OCI-LY1 (cell line): ENCODE measurements around the gene C1QTNF6.

Experiments used
- H2AFZ ChIP-seq: fragments of 200-600 bp; sonication (generic), shearing (Covaris generic); 2 replicates; pipeline ENCODE4 v1.6.0; 2014; ENCODE audit warnings: antibody characterized with exemption, mild to moderate bottlenecking, low read length
- H3F3A ChIP-seq: fragments of 200-600 bp; sonication (generic), shearing (Covaris generic); 2 replicates; pipeline ENCODE4 v1.6.0; 2014; ENCODE audit warnings: mild to moderate bottlenecking, antibody characterized with exemption, low read length, moderate library complexity; ENCODE audit not compliant: insufficient read depth
- H3K27ac ChIP-seq: fragments of 200-600 bp; sonication (generic); 2 replicates; pipeline ENCODE4 v1.5.1; 2014; ENCODE audit warnings: low read length, mixed run types, mild to moderate bottlenecking, low read depth; ENCODE audit not compliant: poor library complexity, severe bottlenecking
- H3K27me3 ChIP-seq: fragments of 200-600 bp; sonication (generic); 2 replicates; pipeline ENCODE4 v1.6.0; 2014; ENCODE audit warnings: antibody characterized with exemption, mild to moderate bottlenecking, low read length, moderate library complexity; ENCODE audit not compliant: insufficient read depth
- H3K36me3 ChIP-seq: fragments of 200-600 bp; sonication (generic); 2 replicates; pipeline ENCODE4 v1.6.1; 2014; ENCODE audit warnings: mild to moderate bottlenecking, antibody characterized with exemption, low read length, moderate library complexity, mixed read lengths; ENCODE audit not compliant: insufficient read depth
- H3K4me1 ChIP-seq: fragments of 200-600 bp; sonication (generic); 2 replicates; pipeline ENCODE4 v1.5.1; 2014; ENCODE audit warnings: mild to moderate bottlenecking, low read length, moderate library complexity; ENCODE audit not compliant: insufficient read depth, severe bottlenecking
- H3K4me2 ChIP-seq: fragments of 200-600 bp; sonication (generic), shearing (Covaris generic); 2 replicates; pipeline ENCODE4 v1.6.1; 2014; ENCODE audit warnings: low read length
- H3K4me3 ChIP-seq: fragments of 200-600 bp; sonication (generic); 2 replicates; pipeline ENCODE4 v1.5.1; 2014; ENCODE audit warnings: low read length, low read depth, mild to moderate bottlenecking, mixed read lengths; ENCODE audit not compliant: poor library complexity, severe bottlenecking
- H3K79me2 ChIP-seq: fragments of 200-600 bp; shearing (Covaris generic); 2 replicates; pipeline ENCODE4 v1.6.1; 2016; ENCODE audit warnings: mixed run types, low read length, mixed read lengths; ENCODE audit not compliant: insufficient read depth
- H3K9ac ChIP-seq: fragments of 200-600 bp; sonication (generic), shearing (Covaris generic); 2 replicates; pipeline ENCODE4 v1.6.1; 2014; ENCODE audit warnings: mild to moderate bottlenecking, low read length, mixed read lengths
- H3K9me2 ChIP-seq: fragments of 200-600 bp; sonication (generic), shearing (Covaris generic); 2 replicates; pipeline ENCODE4 v1.6.1; 2014; ENCODE audit warnings: low read depth, mild to moderate bottlenecking, low read length, mixed read lengths
- H3K9me3 ChIP-seq: fragments of 200-600 bp; shearing (Covaris generic); 2 replicates; pipeline ENCODE4 v1.6.1; 2014; ENCODE audit warnings: low read length, mixed read lengths
- H4K20me1 ChIP-seq: fragments of 200-600 bp; sonication (generic), shearing (Covaris generic); 2 replicates; pipeline ENCODE4 v1.6.0; 2016; ENCODE audit warnings: mild to moderate bottlenecking, low read length; ENCODE audit not compliant: insufficient read depth
- CTCF ChIP-seq: fragments of 200-600 bp; sonication (generic), shearing (Covaris generic); IDR thresholded peaks from 2 replicates; pipeline ENCODE4 v1.5.1; 2017; ENCODE audit warnings: mild to moderate bottlenecking, antibody characterized with exemption, low read length, moderate library complexity, mixed read lengths
- EZH2 ChIP-seq: fragments of 200-600 bp; sonication (generic), shearing (Covaris generic); IDR thresholded peaks from 2 replicates; pipeline ENCODE4 v1.8.0; 2017; ENCODE audit warnings: borderline replicate concordance, mixed run types, mild to moderate bottlenecking, antibody characterized with exemption, low read length, moderate library complexity, mixed read lengths

The C1QTNF6 gene

GRCh38 chr22:37184816-37185541 lies 3.1 kb downstream of the C1QTNF6 start:
- Histone ChIP-seq H4K20me1 (no peaks in the 10 kb centered on the region), H3K4me3 (no peak overlapping the region), H3K4me2 (no peak overlapping the region), H3K36me3 (no peaks in the 10 kb centered on the region; the same call in 1 of the 2 replicates), H3K9me3 (no peaks in the 10 kb centered on the region), H3K27me3 (0 out of 2 replicates have a peak, but pooled peaks cover 9% of the 10 kb centered on the region), H3F3A (no peaks in the 10 kb centered on the region), H3K9me2 (no peaks in the 10 kb centered on the region), H3K79me2 (no peaks in the 10 kb centered on the region), H2AFZ (no peak overlapping the region), H3K27ac (no peak overlapping the region), H3K4me1 (no peaks in the 10 kb centered on the region), H3K9ac (no peak overlapping the region)
- TF ChIP-seq CTCF: no peak

GRCh38 chr22:37184380-37184755 lies 3.7 kb downstream of the C1QTNF6 start:
- no peaks in the 10 kb centered on the region for H3F3A ChIP-seq
- H3K9me3 ChIP-seq: no peaks in the 10 kb centered on the region
- H3K79me2 ChIP-seq: no peaks in the 10 kb centered on the region
- no peaks in the 10 kb centered on the region for H4K20me1 ChIP-seq
- no peak overlapping the region for H3K9ac ChIP-seq
- no peak for TF ChIP-seq CTCF
- TF ChIP-seq EZH2: no peak
- H3K36me3 ChIP-seq: no peaks in the 10 kb centered on the region
- no peak overlapping the region for H3K4me3 ChIP-seq
- H3K4me2 ChIP-seq: no peak overlapping the region
- H3K27me3 ChIP-seq: 0 out of 2 replicates have a peak, but pooled peaks cover 9% of the 10 kb centered on the region
- no peaks in the 10 kb centered on the region for H3K9me2 ChIP-seq
- H2AFZ ChIP-seq: no peak overlapping the region
- no peak overlapping the region for H3K27ac ChIP-seq
- H3K4me1 ChIP-seq: no peaks in the 10 kb centered on the region

DNA sequence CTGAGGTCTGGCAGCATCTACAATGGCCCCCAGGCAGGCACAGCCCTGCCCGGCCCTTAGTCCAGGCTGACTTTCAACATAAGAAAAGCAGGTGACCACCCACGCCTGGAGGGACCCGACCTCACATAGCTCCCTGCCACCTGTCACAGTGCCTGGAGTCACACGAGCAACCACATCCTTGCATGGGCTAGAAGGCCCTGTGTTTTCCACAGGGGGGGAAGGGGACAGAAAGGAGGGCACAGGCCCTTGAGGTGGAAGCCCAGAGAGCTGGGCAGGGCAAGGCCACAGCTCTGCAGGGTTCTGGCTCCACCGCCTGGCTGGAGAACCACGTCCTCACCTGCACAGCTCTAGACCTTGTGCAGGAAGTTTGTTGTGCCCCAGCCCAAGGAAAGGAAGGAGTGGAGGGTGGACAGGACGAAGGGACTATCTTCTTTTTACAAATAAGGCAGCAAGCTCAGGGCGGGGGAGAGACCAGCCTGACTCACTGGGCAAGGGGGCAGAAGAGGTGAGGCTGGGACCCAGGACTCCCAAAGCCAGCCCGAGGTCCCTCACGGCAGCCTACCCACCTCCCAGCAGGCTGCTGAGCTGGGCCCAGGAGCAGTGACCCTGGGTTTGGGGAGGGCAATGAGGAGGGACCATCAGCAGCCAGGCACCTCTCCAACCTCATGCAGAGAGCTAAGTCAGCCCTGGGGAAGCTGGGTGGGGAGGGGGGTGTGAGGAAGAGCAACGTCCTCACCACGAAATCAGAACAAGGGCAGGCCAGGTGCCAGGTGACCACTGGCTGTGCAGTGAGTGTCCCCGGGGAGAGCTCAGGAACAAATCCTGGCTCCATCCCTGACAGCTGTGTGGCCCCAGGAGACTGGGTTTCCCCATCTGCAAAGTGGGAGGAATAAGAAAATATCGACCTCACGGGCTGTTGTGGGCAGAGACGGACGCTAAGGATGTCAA lies 4.3 kb downstream of the C1QTNF6 start:
- H4K20me1 ChIP-seq: no peaks in the 10 kb centered on the region
- no peak overlapping the region for H3K4me2 ChIP-seq
- no peak overlapping the region for H2AFZ ChIP-seq
- H3K4me3 ChIP-seq: no peak overlapping the region
- no peak overlapping the region for H3K9ac ChIP-seq
- H3K4me1 ChIP-seq: no peaks in the 10 kb centered on the region
- H3F3A ChIP-seq: no peaks in the 10 kb centered on the region
- H3K27me3 ChIP-seq: 0 out of 2 replicates have a peak, but pooled peaks cover 9% of the 10 kb centered on the region
- H3K27ac ChIP-seq: no peak overlapping the region
- no peak for TF ChIP-seq CTCF
- no peak for TF ChIP-seq EZH2
- H3K9me3 ChIP-seq: no peaks in the 10 kb centered on the region
- H3K79me2 ChIP-seq: no peaks in the 10 kb centered on the region
- H3K36me3 ChIP-seq: no peaks in the 10 kb centered on the region
- H3K9me2 ChIP-seq: no peaks in the 10 kb centered on the region
